Endothelial cell of umbilical vein (primary cell): ENCODE data around the gene KIF22.

Experiments used
- EZH2 ChIP-seq: IDR thresholded peaks from 2 replicates; pipeline ENCODE4 v1.6.1; 2012; ENCODE audit warnings: borderline replicate concordance, low read depth, mild to moderate bottlenecking, moderate library complexity, low read length, inconsistent platforms; ENCODE audit not compliant: severe bottlenecking
- GATA2 ChIP-seq: IDR thresholded peaks from 2 replicates; pipeline ENCODE4 v1.7.0; 2011; ENCODE audit warnings: low read depth, mild to moderate bottlenecking, moderate library complexity, mixed read lengths, low read length; ENCODE audit not compliant: insufficient read length, insufficient read depth
- JUN ChIP-seq: IDR thresholded peaks from 2 replicates; pipeline ENCODE4 v1.6.1; 2011; ENCODE audit warnings: borderline replicate concordance, low read depth; ENCODE audit not compliant: insufficient read length, insufficient read depth
- MYC ChIP-seq: IDR thresholded peaks from one replicate; pipeline ENCODE4 v1.6.1; 2011; ENCODE audit warnings: mild to moderate bottlenecking, low read depth, low read length
- POLR2A ChIP-seq: IDR thresholded peaks from 2 replicates; pipeline ENCODE4 v1.6.1; 2012; ENCODE audit warnings: low read depth, mild to moderate bottlenecking, control low read depth, low read length
- POLR2AphosphoS5 ChIP-seq: IDR thresholded peaks from 2 replicates; pipeline ENCODE4 v1.6.1; 2012; ENCODE audit warnings: low read depth, mild to moderate bottlenecking, control low read depth, low read length, moderate library complexity; ENCODE audit not compliant: insufficient read depth
- TF ChIP-seq, protein P1 (sequence below), 2 donors: IDR thresholded peaks; 1 replicate in 1 of 2; 2 replicates in 1 of 2; pipeline ENCODE4 v1.5.1; 2011; ENCODE audit warnings: low read length in 2 of 2, mild to moderate bottlenecking in 2 of 2, moderate library complexity in 2 of 2, control low read depth in 1 of 2, inconsistent platforms in 1 of 2, low read depth in 1 of 2; ENCODE audit not compliant: insufficient read depth in 1 of 2; ENCODE audit errors: extremely low read depth in 1 of 2
- TF ChIP-seq, protein P2 (sequence below): IDR thresholded peaks from 2 replicates; pipeline ENCODE4 v1.6.1; 2011; ENCODE audit not compliant: insufficient read depth, insufficient read length

DNA sequence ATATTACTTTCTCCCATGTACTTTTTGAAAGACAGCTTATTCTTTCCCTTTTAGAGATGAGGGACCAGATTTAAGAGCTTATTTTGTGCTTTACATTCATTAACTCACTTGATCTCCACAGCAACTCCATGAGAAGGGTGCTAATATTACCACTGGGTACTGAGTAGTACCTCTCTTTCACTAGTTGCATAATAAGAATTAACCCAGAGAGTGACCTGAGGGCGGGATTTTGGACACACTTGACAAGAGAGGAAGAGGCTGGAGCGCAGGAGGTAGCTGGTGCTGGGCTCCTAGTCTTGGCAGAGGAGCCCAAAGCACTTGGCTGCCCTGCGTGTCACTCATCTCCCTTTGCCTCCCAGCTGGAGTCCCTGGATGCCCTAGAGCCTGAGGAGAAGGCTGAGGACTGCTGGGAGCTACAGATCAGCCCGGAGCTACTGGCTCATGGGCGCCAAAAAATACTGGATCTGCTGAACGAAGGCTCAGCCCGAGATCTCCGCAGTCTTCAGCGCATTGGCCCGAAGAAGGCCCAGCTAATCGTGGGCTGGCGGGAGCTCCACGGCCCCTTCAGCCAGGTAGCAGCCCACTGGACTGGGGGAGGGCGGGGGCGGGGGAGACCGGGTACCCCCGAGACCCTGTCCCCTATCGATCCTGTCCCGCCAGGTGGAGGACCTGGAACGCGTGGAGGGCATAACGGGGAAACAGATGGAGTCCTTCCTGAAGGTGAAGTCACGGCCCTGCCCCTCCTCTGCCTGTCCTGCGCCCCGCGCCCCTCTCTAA, 14.1 kb downstream of the KIF22 start:
- TF ChIP-seq, protein P1, sequence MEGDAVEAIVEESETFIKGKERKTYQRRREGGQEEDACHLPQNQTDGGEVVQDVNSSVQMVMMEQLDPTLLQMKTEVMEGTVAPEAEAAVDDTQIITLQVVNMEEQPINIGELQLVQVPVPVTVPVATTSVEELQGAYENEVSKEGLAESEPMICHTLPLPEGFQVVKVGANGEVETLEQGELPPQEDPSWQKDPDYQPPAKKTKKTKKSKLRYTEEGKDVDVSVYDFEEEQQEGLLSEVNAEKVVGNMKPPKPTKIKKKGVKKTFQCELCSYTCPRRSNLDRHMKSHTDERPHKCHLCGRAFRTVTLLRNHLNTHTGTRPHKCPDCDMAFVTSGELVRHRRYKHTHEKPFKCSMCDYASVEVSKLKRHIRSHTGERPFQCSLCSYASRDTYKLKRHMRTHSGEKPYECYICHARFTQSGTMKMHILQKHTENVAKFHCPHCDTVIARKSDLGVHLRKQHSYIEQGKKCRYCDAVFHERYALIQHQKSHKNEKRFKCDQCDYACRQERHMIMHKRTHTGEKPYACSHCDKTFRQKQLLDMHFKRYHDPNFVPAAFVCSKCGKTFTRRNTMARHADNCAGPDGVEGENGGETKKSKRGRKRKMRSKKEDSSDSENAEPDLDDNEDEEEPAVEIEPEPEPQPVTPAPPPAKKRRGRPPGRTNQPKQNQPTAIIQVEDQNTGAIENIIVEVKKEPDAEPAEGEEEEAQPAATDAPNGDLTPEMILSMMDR (IDR thresholded peaks at IDR 0.05; ENCODE audit: extremely low read depth in 1 of 2, insufficient read depth in 1 of 2, low read depth in 1 of 2, low read length in 2 of 2) = no peak
- TF ChIP-seq POLR2AphosphoS5 = no peak
- TF ChIP-seq EZH2 = no peak
- no peak for TF ChIP-seq POLR2A
- no peak for TF ChIP-seq GATA2
- TF ChIP-seq, protein P2, sequence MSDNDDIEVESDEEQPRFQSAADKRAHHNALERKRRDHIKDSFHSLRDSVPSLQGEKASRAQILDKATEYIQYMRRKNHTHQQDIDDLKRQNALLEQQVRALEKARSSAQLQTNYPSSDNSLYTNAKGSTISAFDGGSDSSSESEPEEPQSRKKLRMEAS = no peak
- TF ChIP-seq JUN = no peak
- no peak for TF ChIP-seq MYC
